GM12864 (cell line): Measurements from ENCODE around the gene CNTNAP5.

ENCODE experiments used
- DNase-seq: peaks from one replicate; pipeline ENCODE4 v3.0.0-alpha.2; 2011; ENCODE audit warnings: low read depth
- H3K4me3 ChIP-seq: 2 replicates; pipeline ENCODE4 v1.5.1; 2011; ENCODE audit warnings: mild to moderate bottlenecking, low read depth, low read length, control low read depth
- TF ChIP-seq, protein P1 (sequence below): IDR thresholded peaks from 2 replicates; pipeline ENCODE4 v1.5.1; 2011; ENCODE audit warnings: low read depth, mild to moderate bottlenecking, moderate library complexity, low read length, control low read depth, inconsistent platforms; ENCODE audit errors: missing control alignments

CNTNAP5 gene

DNA sequence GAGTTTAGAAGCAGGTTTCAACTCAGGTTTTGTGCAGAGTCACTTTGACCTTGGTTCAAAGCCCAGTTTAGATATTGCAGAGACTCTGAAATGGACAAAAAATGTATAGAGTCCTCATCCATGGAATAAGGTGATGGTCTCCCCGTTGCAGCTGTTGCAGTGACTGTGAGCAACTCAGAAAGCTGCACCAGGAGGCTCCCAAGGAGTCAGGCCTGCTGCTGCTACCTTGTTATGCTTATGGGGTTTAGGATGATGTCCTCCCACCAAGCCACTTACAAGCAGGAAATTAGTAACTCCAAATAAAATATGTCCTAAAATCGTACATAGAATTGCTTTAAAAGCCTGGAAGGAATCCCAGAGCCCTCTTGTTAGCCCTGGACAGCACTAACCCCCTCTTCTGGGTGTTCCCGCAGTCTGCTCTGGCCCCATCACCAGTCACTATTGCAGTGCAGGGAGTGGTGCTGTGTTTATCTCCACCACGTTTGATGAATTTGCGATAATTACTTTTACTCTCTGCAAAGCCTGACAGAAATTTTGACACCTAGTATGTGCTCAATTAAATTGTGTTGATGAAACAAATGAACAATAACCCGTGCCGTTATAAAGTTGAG, 189.0 kb downstream of the CNTNAP5 start:
- TF ChIP-seq, protein P1, sequence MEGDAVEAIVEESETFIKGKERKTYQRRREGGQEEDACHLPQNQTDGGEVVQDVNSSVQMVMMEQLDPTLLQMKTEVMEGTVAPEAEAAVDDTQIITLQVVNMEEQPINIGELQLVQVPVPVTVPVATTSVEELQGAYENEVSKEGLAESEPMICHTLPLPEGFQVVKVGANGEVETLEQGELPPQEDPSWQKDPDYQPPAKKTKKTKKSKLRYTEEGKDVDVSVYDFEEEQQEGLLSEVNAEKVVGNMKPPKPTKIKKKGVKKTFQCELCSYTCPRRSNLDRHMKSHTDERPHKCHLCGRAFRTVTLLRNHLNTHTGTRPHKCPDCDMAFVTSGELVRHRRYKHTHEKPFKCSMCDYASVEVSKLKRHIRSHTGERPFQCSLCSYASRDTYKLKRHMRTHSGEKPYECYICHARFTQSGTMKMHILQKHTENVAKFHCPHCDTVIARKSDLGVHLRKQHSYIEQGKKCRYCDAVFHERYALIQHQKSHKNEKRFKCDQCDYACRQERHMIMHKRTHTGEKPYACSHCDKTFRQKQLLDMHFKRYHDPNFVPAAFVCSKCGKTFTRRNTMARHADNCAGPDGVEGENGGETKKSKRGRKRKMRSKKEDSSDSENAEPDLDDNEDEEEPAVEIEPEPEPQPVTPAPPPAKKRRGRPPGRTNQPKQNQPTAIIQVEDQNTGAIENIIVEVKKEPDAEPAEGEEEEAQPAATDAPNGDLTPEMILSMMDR: no peak
- DNase-seq: no peak
- no peak overlapping the region for H3K4me3 ChIP-seq

GRCh38 chr2:124246170-124246569, 221.1 kb downstream of the CNTNAP5 start:
- no peak for DNase-seq
- TF ChIP-seq, protein P1: no peak
- H3K4me3 ChIP-seq: no peak overlapping the region

DNA sequence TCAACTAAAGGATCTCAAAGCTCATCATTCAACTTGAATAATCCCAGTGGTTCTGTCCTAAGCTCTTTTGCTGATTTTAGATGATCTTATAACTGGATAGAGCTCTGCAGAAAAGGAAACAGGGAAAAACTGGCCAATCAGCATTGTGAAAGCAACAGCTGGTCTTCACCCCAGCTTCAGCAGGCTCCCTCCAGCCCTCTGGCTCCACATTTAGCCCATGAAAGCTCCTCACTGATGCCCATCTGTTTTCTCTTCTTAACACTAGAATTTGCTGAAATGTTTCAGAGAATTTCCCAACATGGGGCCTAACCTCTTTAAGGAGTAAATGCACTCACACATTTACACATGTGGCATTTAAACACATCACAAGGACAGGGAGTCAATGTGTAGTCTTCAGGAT, 223.3 kb downstream of the CNTNAP5 start:
- H3K4me3 ChIP-seq: no peak overlapping the region

DNA sequence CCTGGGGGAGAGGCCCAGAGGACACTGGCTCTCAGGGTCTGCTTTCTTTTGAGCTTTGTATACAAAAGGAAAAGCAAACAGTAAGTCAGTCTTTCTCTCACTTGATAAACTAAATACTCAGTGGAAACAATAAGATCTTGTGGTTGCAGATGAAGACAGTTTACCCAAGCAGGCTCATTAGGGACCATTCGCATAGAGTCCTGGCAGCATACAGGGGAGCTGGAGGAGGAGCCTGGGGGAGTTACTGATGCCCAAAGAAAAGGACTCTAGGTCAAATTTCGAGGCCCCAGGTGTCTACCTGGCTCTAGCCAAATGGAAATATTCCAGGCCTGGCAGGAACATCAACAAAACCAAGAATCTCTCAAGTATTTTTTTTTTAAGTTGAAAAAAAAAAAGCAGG, 225.3 kb downstream of the CNTNAP5 start:
- TF ChIP-seq, protein P1: no peak
- no peak overlapping the region for H3K4me3 ChIP-seq
- no peak for DNase-seq

More for the DNA sequence above, 223.3 kb downstream of the CNTNAP5 start:
- TF ChIP-seq, protein P1: no peak
- DNase-seq: no peak

GRCh38 chr2:124254621-124255020, 229.5 kb downstream of the CNTNAP5 start:
- TF ChIP-seq, protein P1: no peak
- DNase-seq: no peak
- no peak overlapping the region for H3K4me3 ChIP-seq

- H3K4me3 ChIP-seq: no peak overlapping the region
- TF ChIP-seq, protein P1: no peak
- no peak for DNase-seq
Measured at GRCh38 chr2:124257120-124257519, 232.0 kb downstream of the CNTNAP5 start.
